COLO668 (cell line): ENCODE data around the gene PGRMC1.
"Not testable (repeated sequence)": the region's sequence is repeated elsewhere in the genome, so short reads cannot be mapped to it uniquely, and the experiment has no call there.

Source experiments
- DNase-seq: peaks from one replicate; lab custom pipeline; 2025; ENCODE audit not compliant: unreplicated experiment; lab: John Stamatoyannopoulos, UW

The PGRMC1 gene

DNA sequence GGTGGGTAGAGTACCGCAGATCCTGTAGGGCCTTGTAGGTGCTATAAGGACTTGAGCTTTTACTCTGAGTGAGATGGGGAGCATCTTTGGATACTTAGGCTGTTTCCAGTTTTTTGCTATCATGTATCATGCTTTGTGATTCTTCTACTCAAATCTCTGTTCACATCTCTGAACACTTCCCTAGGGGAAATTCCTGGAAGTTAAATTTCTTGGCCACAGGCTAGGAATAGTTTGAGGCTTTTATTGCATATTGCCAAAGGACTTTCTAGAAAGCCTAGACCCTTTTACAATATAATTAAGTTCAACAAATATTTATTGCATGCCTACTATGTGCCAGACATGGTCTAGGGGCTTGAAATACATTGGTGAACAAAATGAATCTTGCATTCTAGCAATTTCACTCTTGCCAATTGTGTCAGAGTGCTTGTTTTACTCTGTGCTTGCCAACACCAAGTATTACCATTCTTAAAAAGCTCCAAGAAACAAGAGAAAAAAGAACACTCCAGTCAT lies 4.1 kb upstream of the PGRMC1 start:
- DNase-seq, result no peak

DNA sequence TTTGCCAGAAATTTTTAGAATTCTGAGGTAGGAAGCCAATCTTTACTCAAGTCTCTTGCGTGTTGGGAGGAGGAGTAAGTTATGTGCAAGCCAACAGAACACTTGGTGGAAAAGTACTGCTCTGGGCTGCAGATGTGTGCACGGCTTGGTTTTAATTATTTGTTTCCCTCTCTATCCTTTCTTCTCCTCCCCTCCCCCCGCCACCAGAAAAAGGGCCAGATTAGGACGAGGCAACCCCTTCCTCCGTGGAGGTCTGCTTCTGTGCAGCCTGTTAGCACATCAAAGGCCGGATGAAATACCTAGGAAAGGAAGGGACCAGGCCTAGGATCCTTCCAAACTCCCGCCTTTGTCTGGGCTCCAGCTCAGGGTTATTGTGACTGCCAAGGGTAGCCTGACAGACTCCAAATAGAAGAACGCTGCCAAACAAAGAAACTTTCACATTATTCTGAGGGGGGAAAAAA lies 1.0 kb upstream of the PGRMC1 start:
- no peak for DNase-seq

GRCh38 chrX:119236623-119237561 lies 807 bp downstream of the PGRMC1 start:
- peak; percentile 42 for DNase-seq

DNA sequence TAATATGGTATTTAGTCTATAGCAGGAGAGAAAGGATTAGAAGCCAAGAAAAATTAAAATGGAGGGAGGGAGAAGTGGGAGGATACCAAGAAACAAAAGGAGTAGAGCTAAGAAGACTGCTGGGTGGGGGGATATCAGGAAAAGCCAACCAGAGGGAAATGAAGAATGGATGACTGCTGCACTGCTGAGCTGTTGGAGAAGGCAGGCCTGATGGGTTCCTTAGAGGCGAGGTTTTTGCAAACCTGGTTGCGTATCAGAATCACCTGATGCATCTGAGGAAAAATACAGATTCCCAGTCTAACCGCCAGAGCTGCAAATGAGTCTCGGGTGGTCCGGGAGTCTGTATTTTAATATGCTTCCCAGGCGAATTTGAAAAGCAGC lies 1.5 kb downstream of the PGRMC1 start:
- no peak for DNase-seq

GRCh38 chrX:119238557-119238956 lies 2.5 kb downstream of the PGRMC1 start:
- DNase-seq, result no peak

DNA sequence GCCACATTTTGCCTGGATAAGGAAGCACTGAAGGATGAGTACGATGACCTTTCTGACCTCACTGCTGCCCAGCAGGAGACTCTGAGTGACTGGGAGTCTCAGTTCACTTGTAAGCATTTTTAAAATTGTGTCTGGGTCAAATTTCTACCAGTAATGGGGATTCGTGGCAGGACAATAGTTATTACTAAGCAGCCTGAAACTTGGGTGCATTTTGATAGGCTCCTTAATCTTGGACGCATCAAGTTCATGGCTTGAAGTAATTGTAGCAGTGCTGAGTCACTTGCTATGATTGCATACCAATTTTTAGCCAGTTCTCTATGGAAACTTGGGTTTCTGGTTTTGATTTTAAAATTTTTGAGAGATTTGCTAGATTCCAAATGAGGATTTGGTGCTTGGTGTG lies 4.3 kb downstream of the PGRMC1 start:
- no peak for DNase-seq

GRCh38 chrX:119247702-119248101 lies 11.6 kb downstream of the PGRMC1 start:
- DNase-seq, result no peak

DNA sequence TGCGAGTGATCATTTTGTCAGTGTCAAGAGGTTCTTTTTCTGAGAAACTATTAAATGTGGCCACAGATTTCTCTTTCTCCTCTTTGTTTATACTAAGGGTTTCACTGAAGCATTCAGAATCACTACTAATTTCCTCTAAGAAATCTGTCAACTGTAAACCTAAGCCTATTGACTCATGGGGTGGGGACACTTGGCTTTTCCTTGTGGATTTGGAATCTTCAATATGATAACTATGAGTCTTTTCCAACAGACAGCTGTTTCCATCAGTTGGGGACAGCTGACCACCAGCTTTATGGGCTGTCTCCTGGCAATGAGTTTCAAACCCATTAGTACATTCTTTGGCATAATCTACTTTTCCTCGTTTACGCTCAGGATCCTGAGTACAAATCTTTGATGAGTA lies 13.8 kb downstream of the PGRMC1 start:
- no peak for DNase-seq

- no peak for DNase-seq
Measured at GRCh38 chrX:119251386-119251785, 15.3 kb downstream of the PGRMC1 start.

- DNase-seq, result no peak
Measured at GRCh38 chrX:119252716-119253115, 16.6 kb downstream of the PGRMC1 start.

GRCh38 chrX:119266364-119266995 lies 30.4 kb downstream of the PGRMC1 start:
- peak; percentile 1 for DNase-seq

- DNase-seq, result not testable (repeated sequence)
Measured at GRCh38 chrX:119267115-119267514, 31.0 kb downstream of the PGRMC1 start.

- DNase-seq, result no peak
Measured at GRCh38 chrX:119272882-119273419, 36.9 kb downstream of the PGRMC1 start.

- DNase-seq, result no peak
Measured at GRCh38 chrX:119273420-119274192, 37.5 kb downstream of the PGRMC1 start.

GRCh38 chrX:119282347-119282746 lies 46.3 kb downstream of the PGRMC1 start:
- not testable (repeated sequence) for DNase-seq

GRCh38 chrX:119288890-119289393 lies 52.9 kb downstream of the PGRMC1 start:
- no peak for DNase-seq

DNA sequence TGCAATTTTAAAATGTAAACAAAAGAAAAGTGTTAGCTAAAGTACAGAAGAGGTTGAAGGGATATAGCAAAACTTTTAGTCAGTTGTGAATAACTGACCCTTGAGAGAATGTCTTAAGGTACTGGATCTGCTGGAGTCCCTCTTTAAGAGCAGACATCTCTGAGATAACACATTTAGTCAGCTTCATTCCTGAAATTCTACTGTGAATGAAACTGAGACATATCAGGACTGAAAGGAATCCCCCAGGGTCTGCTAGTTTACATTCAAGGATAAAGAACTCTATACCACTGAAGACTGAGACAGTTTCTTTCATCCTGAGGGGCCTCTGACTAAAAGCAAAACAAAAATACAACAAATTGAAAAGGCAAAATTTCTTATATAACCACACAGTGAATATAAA lies 54.4 kb downstream of the PGRMC1 start:
- DNase-seq, result no peak

DNA sequence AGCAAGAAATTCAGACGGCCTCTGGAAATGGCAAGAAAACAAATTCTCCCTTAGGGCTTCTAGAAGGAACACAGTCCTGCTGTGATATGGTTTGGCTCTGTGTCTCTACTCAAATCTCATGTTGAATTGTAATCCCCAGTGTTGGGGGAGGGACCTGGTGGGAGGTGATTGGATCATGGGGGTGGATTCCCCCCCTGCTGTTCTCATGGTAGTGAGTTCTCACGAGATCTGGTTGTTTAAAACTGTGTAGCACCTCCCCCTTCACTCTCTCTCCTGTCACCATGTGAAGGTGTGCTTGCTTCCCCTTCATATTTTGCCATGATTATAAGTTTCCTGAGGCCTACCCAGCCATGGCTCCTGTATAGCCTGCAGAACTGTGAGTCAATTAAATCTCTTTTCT lies 55.2 kb downstream of the PGRMC1 start:
- DNase-seq, result not testable (repeated sequence)

DNA sequence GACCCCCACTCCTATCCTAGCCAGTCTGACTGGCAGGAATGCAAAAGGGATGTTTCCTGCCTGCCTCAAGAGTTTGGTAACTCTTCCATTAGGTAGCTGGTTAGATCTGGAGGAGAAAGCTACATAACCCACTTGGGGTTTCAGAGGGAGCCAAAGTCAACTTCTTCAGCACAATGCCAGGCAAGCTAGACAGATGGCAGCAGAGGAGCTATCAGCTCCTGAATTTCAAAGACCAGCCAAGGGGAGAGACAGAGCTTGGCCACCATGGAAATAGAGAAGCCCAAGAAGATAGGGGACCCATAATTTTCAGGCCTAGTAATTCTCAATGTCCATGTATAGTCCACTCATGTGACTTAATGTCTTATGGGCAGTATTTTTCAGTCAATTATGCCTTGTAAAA lies 56.4 kb downstream of the PGRMC1 start:
- no peak for DNase-seq
